Lung (tissue), 12 donors: ENCODE results near the gene HDAC10. TPM values are rescaled to one million over a fixed set of nuclear protein-coding genes. Genes with fewer than 3 reads are reported as not detected.

Source experiments
- ATAC-seq: fragments of 200-7000 bp; cut with Tn5 transposase; one replicate; pipeline ENCODE4 v1.9.1; 2020; ENCODE audit warnings: moderate number of reproducible peaks; ENCODE audit not compliant: insufficient read depth, low FRiP score
- DNase-seq, 3 donors: peaks; one replicate each; pipeline ENCODE4 v3.0.0-alpha.2; 2013 to 2017
- H3K27ac ChIP-seq, 2 donors: one replicate each; pipeline ENCODE4 v1.5.1; 2013; ENCODE audit warnings: mild to moderate bottlenecking in 2 of 2, moderate library complexity in 2 of 2, control low read depth in 1 of 2, inconsistent platforms in 1 of 2, low read depth in 1 of 2, low read length in 1 of 2
- H3K27me3 ChIP-seq, 3 donors: one replicate each; pipeline ENCODE4 v1.5.1; 2013; ENCODE audit warnings: low read length in 2 of 3; ENCODE audit not compliant: control insufficient read depth in 3 of 3, insufficient read depth in 3 of 3
- H3K36me3 ChIP-seq, 4 donors: one replicate each; pipeline ENCODE4 v1.5.1; 2013; ENCODE audit warnings: low read length in 4 of 4, mild to moderate bottlenecking in 1 of 4, moderate library complexity in 1 of 4; ENCODE audit not compliant: control insufficient read depth in 4 of 4, insufficient read depth in 4 of 4
- H3K4me1 ChIP-seq, 5 donors: one replicate each; pipeline ENCODE4 v1.5.1; 2013; ENCODE audit warnings: low read length in 5 of 5, mild to moderate bottlenecking in 2 of 5, moderate library complexity in 1 of 5; ENCODE audit not compliant: control insufficient read depth in 5 of 5, insufficient read depth in 5 of 5
- H3K4me3 ChIP-seq: one replicate; pipeline ENCODE4 v1.5.1; 2013; ENCODE audit warnings: mild to moderate bottlenecking, control low read depth, moderate library complexity
- H3K9ac ChIP-seq, 2 donors: one replicate each; pipeline ENCODE4 v1.5.1; 2013; ENCODE audit warnings: low read length in 2 of 2, control low read depth in 1 of 2; ENCODE audit not compliant: insufficient read depth in 1 of 2
- H3K9me3 ChIP-seq, 4 donors: one replicate each; pipeline ENCODE4 v1.5.1; 2013; ENCODE audit warnings: low read length in 3 of 4, mild to moderate bottlenecking in 1 of 4, moderate library complexity in 1 of 4; ENCODE audit not compliant: control insufficient read depth in 4 of 4, insufficient read depth in 3 of 4
- WGBS, 2 donors: extraction: QIAGEN DNeasy Blood & Tissue Kit; methylation state at CpG; one replicate each; pipeline ENCODE4 v1.1.7; 2013; 5-methylcytosine and 5-hydroxymethylcytosine counted together
- polyA plus RNA-seq, 2 donors: library from polyadenylated mRNA; stranded (reverse); fragments of 200-250 nt; gene quantifications; one replicate each; pipeline ENCODE4 v1.2.1, GENCODE V29; 2013
- total RNA-seq, 2 donors: library from RNA; depleted of rRNA in 1 of 2; stranded (reverse); fragments of >200 nt in 1 of 2; gene quantifications; one replicate each; pipeline ENCODE4 v1.2.1, GENCODE V29; 2014 to 2021
- TF ChIP-seq, protein P1 (sequence below): IDR thresholded peaks from 2 replicates; pipeline ENCODE4 v1.5.1; 2012; ENCODE audit warnings: mild to moderate bottlenecking; ENCODE audit errors: control extremely low read depth, extremely low read depth
- donor health status: control.
- donor health status: control.
- donor health status: Bipolar disorder and iron deficiency.
- donor health status: healthy.
- donor health status: DM: yes; HTN: yes; CAD: no.

The HDAC10 gene
- total and polyA plus RNA-seq, 4 donors: 32.2 to 53.7 (median 36.3) TPM

DNA sequence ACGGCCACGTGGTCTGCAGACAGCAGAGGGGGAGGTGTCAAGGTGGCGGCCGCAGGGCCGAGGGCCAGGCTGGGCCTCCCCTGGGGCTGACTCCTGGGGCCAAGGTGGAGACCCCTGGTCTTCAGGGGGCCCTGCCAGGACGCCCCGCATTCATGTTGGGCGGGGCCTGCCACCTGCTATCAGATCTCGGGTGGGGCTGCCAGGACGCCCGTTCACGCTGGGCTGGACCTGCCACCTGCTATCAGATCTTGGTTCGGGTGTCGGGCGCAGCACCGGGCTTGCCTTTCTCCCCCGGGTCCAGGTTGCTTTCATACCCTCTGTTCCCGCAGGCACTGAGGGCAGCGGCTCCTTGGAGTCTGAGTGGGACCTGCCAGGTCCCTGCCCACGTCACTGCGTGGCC lies 35.2 kb upstream of the HDAC10 start:
- ATAC-seq (no peak), DNase-seq (no peak)
- 90 to 94% methylated on average over 21 of the region's 21 CpGs for WGBS, 2 donors
- H3K27me3 ChIP-seq: no peaks in the 10 kb centered on the region
- peaks cover 0 to 7% (median 4%) of the 10 kb centered on the region in 5 donors for H3K4me1 ChIP-seq
- no peak overlapping the region for H3K27ac ChIP-seq
- peaks cover 2 to 88% (median 29%) of the 10 kb centered on the region in 4 donors for H3K36me3 ChIP-seq
- H3K9me3 ChIP-seq: no peaks in the 10 kb centered on the region
- H3K9ac ChIP-seq: no peak overlapping the region
- TF ChIP-seq, protein P1, sequence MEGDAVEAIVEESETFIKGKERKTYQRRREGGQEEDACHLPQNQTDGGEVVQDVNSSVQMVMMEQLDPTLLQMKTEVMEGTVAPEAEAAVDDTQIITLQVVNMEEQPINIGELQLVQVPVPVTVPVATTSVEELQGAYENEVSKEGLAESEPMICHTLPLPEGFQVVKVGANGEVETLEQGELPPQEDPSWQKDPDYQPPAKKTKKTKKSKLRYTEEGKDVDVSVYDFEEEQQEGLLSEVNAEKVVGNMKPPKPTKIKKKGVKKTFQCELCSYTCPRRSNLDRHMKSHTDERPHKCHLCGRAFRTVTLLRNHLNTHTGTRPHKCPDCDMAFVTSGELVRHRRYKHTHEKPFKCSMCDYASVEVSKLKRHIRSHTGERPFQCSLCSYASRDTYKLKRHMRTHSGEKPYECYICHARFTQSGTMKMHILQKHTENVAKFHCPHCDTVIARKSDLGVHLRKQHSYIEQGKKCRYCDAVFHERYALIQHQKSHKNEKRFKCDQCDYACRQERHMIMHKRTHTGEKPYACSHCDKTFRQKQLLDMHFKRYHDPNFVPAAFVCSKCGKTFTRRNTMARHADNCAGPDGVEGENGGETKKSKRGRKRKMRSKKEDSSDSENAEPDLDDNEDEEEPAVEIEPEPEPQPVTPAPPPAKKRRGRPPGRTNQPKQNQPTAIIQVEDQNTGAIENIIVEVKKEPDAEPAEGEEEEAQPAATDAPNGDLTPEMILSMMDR: no peak
- H3K4me3 ChIP-seq: no peak overlapping the region

DNA sequence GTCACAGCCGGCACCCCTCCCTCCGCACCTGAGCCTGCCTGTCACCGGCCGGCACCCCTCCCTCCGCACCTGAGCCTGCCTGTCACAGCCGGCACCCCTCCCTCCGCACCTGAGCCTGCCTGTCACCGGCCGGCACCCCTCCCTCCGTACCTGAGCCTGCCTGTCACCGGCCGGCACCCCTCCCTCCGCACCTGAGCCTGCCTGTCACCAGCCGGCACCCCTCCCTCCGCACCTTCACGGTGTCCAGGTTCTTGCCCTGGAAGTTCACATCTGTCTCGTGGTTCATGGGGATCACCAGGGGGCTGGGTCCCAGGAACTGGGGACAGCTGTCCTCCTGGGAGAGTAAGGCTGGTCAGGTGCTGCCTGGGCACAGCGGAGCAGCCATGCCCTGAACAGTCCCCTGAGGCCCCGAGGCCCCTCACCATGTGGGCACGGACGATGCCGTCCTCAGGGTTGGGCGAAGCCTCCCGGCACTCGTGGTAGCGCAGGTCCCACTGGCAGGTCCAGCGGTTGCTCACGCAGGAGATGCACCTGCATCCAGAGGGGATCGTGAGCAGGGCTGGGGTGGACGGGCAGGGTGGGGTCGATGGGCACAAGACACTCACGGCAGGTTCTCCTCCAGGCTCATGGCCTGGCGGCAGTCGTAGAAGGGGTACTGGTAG lies 34.6 kb upstream of the HDAC10 start:
- H3K4me1 ChIP-seq: peaks cover 0 to 7% (median 4%) of the 10 kb centered on the region in 5 donors
- no peaks in the 10 kb centered on the region for H3K27me3 ChIP-seq
- TF ChIP-seq, protein P1: no peak
- H3K27ac ChIP-seq: peak overlapping the region in 1 of 2 donors; percentile 26
- no peak overlapping the region for H3K4me3 ChIP-seq
- DNase-seq (no peak), ATAC-seq (no peak)
- WGBS, 2 donors: 94 to 95% methylated on average over 25 to 34 of the region's 34 CpGs
- peaks cover 7 to 90% (median 30%) of the 10 kb centered on the region in 4 donors for H3K36me3 ChIP-seq
- H3K9ac ChIP-seq: no peak overlapping the region
- no peaks in the 10 kb centered on the region for H3K9me3 ChIP-seq

DNA sequence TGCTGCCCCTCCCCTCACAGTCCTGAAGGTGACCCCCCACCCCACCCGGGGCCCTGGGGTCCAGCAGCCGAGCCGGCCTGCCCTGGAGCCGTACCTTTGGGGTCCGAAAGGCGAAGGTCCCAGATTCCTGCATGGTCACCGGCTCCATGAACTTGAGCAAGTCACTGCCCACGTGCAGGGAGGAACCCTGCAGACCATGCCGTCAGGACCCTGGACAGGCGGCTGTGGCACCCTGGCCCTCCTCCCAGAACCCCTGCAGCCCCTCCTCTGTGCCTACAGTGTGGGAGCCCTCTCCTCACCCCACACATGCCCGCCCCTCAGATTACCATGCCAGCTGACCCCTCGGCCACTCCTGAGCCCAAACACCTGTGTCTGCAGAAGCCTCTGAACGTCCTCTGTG lies 33.4 kb upstream of the HDAC10 start:
- Histone ChIP-seq H3K9ac (no peak overlapping the region), H3K9me3 (no peaks in the 10 kb centered on the region), H3K27ac (peak overlapping the region in 1 of 2 donors; percentile 2), H3K4me1 (peaks cover 0 to 7% (median 4%) of the 10 kb centered on the region in 5 donors), H3K4me3 (no peak overlapping the region), H3K36me3 (peaks cover 7 to 93% (median 32%) of the 10 kb centered on the region in 4 donors), H3K27me3 (no peaks in the 10 kb centered on the region)
- 89 to 92% methylated on average over 13 of the region's 13 CpGs for WGBS, 2 donors
- ATAC-seq: no peak
- no peak for DNase-seq
- TF ChIP-seq, protein P1: no peak
